Cardiac muscle cell (in vitro differentiated cells and primary cell): ENCODE results near the gene CLIC2. TPM values are rescaled to one million over a fixed set of nuclear protein-coding genes. Genes with fewer than 3 reads are reported as not detected.

Experiments
- DNase-seq, 2 donors: peaks; one replicate each; pipeline versions ENCODE4 v3.0.0 to v3.0.0-alpha.2; 2010 to 2017; ENCODE audit warnings: low read depth in 1 of 2, low spot score in 1 of 2
- H3K27ac ChIP-seq: fragments of 200-600 bp; sonication (generic); 2 replicates; pipeline ENCODE4 v1.5.1; 2016
- H3K27me3 ChIP-seq: fragments of 200-600 bp; sonication (generic); 2 replicates; pipeline ENCODE4 v1.6.0; 2016; ENCODE audit warnings: control low read depth
- H3K36me3 ChIP-seq: fragments of 200-600 bp; sonication (generic); 2 replicates; pipeline ENCODE4 v1.5.1; 2016; ENCODE audit warnings: control low read depth
- H3K4me1 ChIP-seq: fragments of 200-600 bp; sonication (generic); 2 replicates; pipeline ENCODE4 v1.8.1; 2017; ENCODE audit warnings: low read depth, mild to moderate bottlenecking, mixed run types
- H3K4me3 ChIP-seq: fragments of 200-600 bp; sonication (generic); 2 replicates; pipeline ENCODE4 v1.5.1; 2016; ENCODE audit warnings: mild to moderate bottlenecking
- H3K9me3 ChIP-seq: fragments of 200-600 bp; sonication (generic); 2 replicates; pipeline ENCODE4 v1.5.1; 2017; ENCODE audit warnings: low read depth, mild to moderate bottlenecking, control low read depth
- CTCF ChIP-seq: IDR thresholded peaks from 2 replicates; pipeline ENCODE4 v1.5.1; 2012; ENCODE audit warnings: low read depth, mild to moderate bottlenecking, low read length
- polyA plus RNA-seq: library from polyadenylated mRNA; unstranded; fragments of >200 nt; fragmentation: Nextera tagmentation; extraction: Ambion mirVana; gene quantifications from 2 replicates; pipeline ENCODE4 v1.2.1, GENCODE V29; 2016
- total RNA-seq: library from RNA; depleted of rRNA; stranded (reverse); fragments of >200 nt; gene quantifications from 2 replicates; pipeline ENCODE4 v1.2.3, GENCODE V29; 2016

Gene CLIC2
- total and polyA plus RNA-seq, 2 experiments from 2014 or later, result 0.06 TPM; not detected in 1

GRCh38 chrX:155333544-155334100, 792 bp downstream of the CLIC2 start:
- DNase-seq, result no peak
- Histone ChIP-seq H3K9me3 (no peaks in the 10 kb centered on the region), H3K4me3 (no peak overlapping the region), H3K36me3 (no peaks in the 10 kb centered on the region), H3K27ac (no peak overlapping the region), H3K27me3 (no peaks in the 10 kb centered on the region), H3K4me1 (no peaks in the 10 kb centered on the region)
- no peak for TF ChIP-seq CTCF

- Histone ChIP-seq H3K4me3 (no peak overlapping the region), H3K27me3 (no peaks in the 10 kb centered on the region), H3K9me3 (no peaks in the 10 kb centered on the region), H3K4me1 (no peaks in the 10 kb centered on the region), H3K36me3 (no peaks in the 10 kb centered on the region), H3K27ac (no peak overlapping the region)
- no peak for TF ChIP-seq CTCF
- no peak for DNase-seq
Measured at GRCh38 chrX:155330992-155331391, 3.4 kb downstream of the CLIC2 start.

GRCh38 chrX:155329293-155329692, 5.1 kb downstream of the CLIC2 start:
- H3K27ac ChIP-seq, result no peak overlapping the region
- no peaks in the 10 kb centered on the region for H3K36me3 ChIP-seq
- no peaks in the 10 kb centered on the region for H3K4me1 ChIP-seq
- no peak for DNase-seq
- no peaks in the 10 kb centered on the region for H3K9me3 ChIP-seq
- TF ChIP-seq CTCF, result no peak
- no peaks in the 10 kb centered on the region for H3K27me3 ChIP-seq
- H3K4me3 ChIP-seq, result no peak overlapping the region

- Histone ChIP-seq H3K27ac (no peak overlapping the region), H3K4me1 (no peaks in the 10 kb centered on the region), H3K36me3 (no peaks in the 10 kb centered on the region), H3K27me3 (no peaks in the 10 kb centered on the region), H3K4me3 (no peak overlapping the region), H3K9me3 (no peaks in the 10 kb centered on the region)
- no peak for DNase-seq
- no peak for TF ChIP-seq CTCF
Measured at GRCh38 chrX:155326610-155327009, 7.8 kb downstream of the CLIC2 start.

- no peaks in the 10 kb centered on the region for H3K4me1 ChIP-seq
- H3K27me3 ChIP-seq, result no peaks in the 10 kb centered on the region
- DNase-seq, result no peak
Measured at GRCh38 chrX:155314260-155314659, 20.2 kb downstream of the CLIC2 start.

More at GRCh38 chrX:155314260-155314659, 20.2 kb downstream of the CLIC2 start:
- Histone ChIP-seq H3K4me3 (no peak overlapping the region), H3K9me3 (no peaks in the 10 kb centered on the region), H3K27ac (no peak overlapping the region), H3K36me3 (no peaks in the 10 kb centered on the region)
- no peak for TF ChIP-seq CTCF
